ENCODE results near the gene CPNE2. TPM values are rescaled to one million over a fixed set of nuclear protein-coding genes. Genes with fewer than 3 reads are reported as not detected.

CPNE2 gene
- polyA plus RNA-seq, 2 of the 4 experiments (the other 2 are of a cell fraction): 36.7 TPM

DNA sequence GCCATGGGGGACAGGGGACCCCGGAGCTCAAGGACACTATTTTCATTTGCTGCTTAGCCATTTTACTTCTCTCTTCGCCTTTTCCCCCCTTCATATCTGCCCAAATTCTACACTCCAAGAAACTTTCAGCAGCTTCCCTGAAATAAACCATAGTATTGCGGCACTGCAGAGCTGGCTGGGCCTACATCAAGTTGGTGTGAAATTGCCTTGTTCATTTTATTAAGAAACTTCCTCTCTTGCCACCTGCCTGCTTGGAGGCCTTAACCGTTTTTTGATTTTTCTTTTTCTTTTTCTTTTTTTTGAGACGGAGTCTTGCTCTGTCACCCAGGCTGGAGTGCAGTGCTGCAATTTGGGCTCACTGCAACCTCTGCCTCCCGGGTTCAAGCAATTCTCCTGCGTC lies 7.4 kb upstream of the CPNE2 start (continued):
- no peak for TF ChIP-seq REST (IDR thresholded peaks at IDR 0.05)
- TF ChIP-seq FOXS1 (CRISPR knock-in tag; IDR thresholded peaks at IDR 0.05): no peak
- TF ChIP-seq HDAC2 (IDR thresholded peaks at IDR 0.05): no peak
- TF ChIP-seq ZSCAN20 (CRISPR knock-in tag; IDR thresholded peaks at IDR 0.05): no peak

DNA sequence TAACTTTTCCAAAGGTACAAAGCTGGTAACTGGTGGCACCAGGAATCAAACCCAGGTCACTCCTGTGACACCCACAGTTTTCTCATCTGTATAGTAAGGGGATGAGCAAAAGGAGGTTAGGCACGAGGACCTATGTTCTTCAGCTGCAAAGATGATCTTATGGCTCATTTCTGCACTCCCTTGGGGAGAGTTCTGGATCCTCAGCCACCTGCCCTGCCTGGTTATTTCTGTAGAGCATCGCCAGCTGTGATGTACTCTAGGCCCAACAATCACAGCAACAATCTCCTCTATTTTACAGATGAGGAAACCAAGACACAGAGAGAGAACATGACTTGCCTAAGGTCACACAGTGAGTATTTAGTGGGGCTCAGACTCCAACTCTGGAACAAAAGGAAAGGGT lies 5.4 kb upstream of the CPNE2 start:
- no peak for ATAC-seq
- no peak overlapping the region for H3K4me3 ChIP-seq
- TF ChIP-seq EP300 (IDR thresholded peaks at IDR 0.05) (no peak), CEBPB (IDR thresholded peaks at IDR 0.05) (no peak), SMC3 (IDR thresholded peaks at IDR 0.05) (no peak), CBX2 (IDR thresholded peaks at IDR 0.05; ENCODE audit: borderline replicate concordance, low read depth) (no peak), BHLHE40 (IDR thresholded peaks at IDR 0.05; ENCODE audit: low read depth, low read length) (no peak), KDM1A (IDR thresholded peaks at IDR 0.05; ENCODE audit: low read depth) (no peak), ZNF302 (CRISPR knock-in tag; IDR thresholded peaks at IDR 0.05) (no peak), TP53 (CRISPR knock-in tag; IDR thresholded peaks at IDR 0.05) (no peak), ZC3H11A (IDR thresholded peaks at IDR 0.05) (no peak), CHD2 (IDR thresholded peaks at IDR 0.05; ENCODE audit: low read length, partially characterized antibody) (no peak), FOSB (CRISPR knock-in tag; IDR thresholded peaks at IDR 0.05) (no peak), SREBF2 (IDR thresholded peaks at IDR 0.05) (no peak), RARB (CRISPR knock-in tag; IDR thresholded peaks at IDR 0.05) (no peak), MAZ (IDR thresholded peaks at IDR 0.05; ENCODE audit: borderline replicate concordance, low read depth, low read length) (no peak), E2F6 (IDR thresholded peaks at IDR 0.05; ENCODE audit: borderline replicate concordance, low read depth) (no peak), PHF8 (IDR thresholded peaks at IDR 0.05; ENCODE audit: borderline replicate concordance, low read depth) (no peak)
- TF ChIP-seq, protein P1, sequence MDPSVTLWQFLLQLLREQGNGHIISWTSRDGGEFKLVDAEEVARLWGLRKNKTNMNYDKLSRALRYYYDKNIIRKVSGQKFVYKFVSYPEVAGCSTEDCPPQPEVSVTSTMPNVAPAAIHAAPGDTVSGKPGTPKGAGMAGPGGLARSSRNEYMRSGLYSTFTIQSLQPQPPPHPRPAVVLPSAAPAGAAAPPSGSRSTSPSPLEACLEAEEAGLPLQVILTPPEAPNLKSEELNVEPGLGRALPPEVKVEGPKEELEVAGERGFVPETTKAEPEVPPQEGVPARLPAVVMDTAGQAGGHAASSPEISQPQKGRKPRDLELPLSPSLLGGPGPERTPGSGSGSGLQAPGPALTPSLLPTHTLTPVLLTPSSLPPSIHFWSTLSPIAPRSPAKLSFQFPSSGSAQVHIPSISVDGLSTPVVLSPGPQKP (IDR thresholded peaks at IDR 0.05; ENCODE audit: low read depth, low read length): no peak
- TF ChIP-seq, protein P2, sequence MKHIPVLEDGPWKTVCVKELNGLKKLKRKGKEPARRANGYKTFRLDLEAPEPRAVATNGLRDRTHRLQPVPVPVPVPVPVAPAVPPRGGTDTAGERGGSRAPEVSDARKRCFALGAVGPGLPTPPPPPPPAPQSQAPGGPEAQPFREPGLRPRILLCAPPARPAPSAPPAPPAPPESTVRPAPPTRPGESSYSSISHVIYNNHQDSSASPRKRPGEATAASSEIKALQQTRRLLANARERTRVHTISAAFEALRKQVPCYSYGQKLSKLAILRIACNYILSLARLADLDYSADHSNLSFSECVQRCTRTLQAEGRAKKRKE (CRISPR knock-in tag; IDR thresholded peaks at IDR 0.05; ENCODE audit: low read depth): no peak
- TF ChIP-seq, protein P3, sequence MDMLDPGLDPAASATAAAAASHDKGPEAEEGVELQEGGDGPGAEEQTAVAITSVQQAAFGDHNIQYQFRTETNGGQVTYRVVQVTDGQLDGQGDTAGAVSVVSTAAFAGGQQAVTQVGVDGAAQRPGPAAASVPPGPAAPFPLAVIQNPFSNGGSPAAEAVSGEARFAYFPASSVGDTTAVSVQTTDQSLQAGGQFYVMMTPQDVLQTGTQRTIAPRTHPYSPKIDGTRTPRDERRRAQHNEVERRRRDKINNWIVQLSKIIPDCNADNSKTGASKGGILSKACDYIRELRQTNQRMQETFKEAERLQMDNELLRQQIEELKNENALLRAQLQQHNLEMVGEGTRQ (IDR thresholded peaks at IDR 0.05): no peak
- TF ChIP-seq, protein P4, sequence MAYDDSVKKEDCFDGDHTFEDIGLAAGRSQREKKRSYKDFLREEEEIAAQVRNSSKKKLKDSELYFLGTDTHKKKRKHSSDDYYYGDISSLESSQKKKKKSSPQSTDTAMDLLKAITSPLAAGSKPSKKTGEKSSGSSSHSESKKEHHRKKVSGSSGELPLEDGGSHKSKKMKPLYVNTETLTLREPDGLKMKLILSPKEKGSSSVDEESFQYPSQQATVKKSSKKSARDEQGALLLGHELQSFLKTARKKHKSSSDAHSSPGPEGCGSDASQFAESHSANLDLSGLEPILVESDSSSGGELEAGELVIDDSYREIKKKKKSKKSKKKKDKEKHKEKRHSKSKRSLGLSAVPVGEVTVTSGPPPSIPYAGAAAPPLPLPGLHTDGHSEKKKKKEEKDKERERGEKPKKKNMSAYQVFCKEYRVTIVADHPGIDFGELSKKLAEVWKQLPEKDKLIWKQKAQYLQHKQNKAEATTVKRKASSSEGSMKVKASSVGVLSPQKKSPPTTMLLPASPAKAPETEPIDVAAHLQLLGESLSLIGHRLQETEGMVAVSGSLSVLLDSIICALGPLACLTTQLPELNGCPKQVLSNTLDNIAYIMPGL (CRISPR knock-in tag; IDR thresholded peaks at IDR 0.05; ENCODE audit: borderline replicate concordance): no peak
- DNase-seq (ENCODE audit: low read depth in 1 of 2, low spot score in 1 of 2): no peak
- H3K9me3 ChIP-seq: no peaks in the 10 kb centered on the region
- FAIRE-seq: no peak
- WGBS (ENCODE audit: missing lambda C conversion rate): 73% methylated on average over 2 of the region's 2 CpGs
- CTCF ChIA-PET: interaction anchor here (0.9 to 2.0 kb wide), 3 partner anchors 19 to 213 kb away, joined by 3 to 6 read pairs (median 5); no protein-coding TSS in a partner anchor
- H3K4me1 ChIP-seq: peaks cover 8% of the 10 kb centered on the region
- H3K4me2 ChIP-seq: no peak overlapping the region
- H3K27ac ChIP-seq: no peak overlapping the region
- POLR2A ChIA-PET: no interaction called here

All from A549 (cell line).